ENCODE measurements around the gene EIF1.

Gene EIF1

DNA sequence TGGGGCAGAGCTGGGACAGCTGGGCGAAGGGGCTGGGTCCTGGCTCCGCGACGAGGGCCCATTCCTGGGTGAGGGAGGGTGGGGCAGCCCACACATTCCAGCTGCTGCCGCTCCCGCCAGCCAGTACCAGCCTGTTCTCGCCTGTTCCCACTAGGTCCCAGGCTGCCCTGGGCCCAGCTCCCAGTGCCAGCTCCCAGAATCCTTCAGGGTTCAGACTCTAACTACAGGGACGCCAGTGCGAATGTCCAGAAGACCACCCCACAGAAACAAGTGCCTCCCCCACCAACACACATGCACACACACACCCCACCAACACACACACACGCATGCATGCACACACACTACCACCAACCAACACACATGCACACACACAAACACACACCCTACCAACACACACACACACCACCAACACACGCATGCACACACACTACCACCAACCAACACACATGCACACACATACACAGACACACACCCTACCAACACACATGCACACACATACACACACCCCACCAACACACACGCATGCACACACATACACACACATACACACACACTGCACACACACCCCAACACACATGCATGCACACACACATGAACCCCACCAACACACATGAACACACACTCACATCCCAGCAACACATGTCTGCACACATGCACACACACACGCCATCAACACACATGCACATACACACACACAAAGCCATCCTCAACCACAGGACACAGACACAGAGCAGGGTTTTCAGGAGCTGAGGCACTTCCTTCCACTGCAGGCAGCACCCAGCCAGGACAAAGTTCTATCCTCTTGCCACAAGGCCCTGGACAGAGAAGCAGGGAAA lies 36.8 kb upstream of the EIF1 start:
- Histone ChIP-seq H3K4me3 (ENCODE audit: low read length) (no peak overlapping the region), H3F3A (ENCODE audit: control insufficient read depth, insufficient read depth) (0 out of 2 replicates have a peak, but pooled peaks cover 2% of the 10 kb centered on the region), H3K79me2 (ENCODE audit: control insufficient read depth, low read length) (no peaks in the 10 kb centered on the region), H3K27me3 (ENCODE audit: control insufficient read depth, low read length) (no peaks in the 10 kb centered on the region), H3K4me2 (ENCODE audit: low read length) (no peak overlapping the region), H4K20me1 (ENCODE audit: control insufficient read depth, insufficient read depth, low read depth, low read length) (no peaks in the 10 kb centered on the region), H3K4me1 (ENCODE audit: control insufficient read depth, low read length) (peaks cover 13% of the 10 kb centered on the region), H3K9me3 (ENCODE audit: control insufficient read depth, insufficient read depth, low read length) (no peaks in the 10 kb centered on the region), H3K9me2 (replicated peaks; ENCODE audit: control insufficient read depth, low read length) (no peaks in the 10 kb centered on the region), H3K36me3 (ENCODE audit: control insufficient read depth, low read length) (no peaks in the 10 kb centered on the region), H3K27ac (ENCODE audit: low read depth, low read length) (no peak overlapping the region)
- TF ChIP-seq EZH2phosphoT487 (IDR thresholded peaks at IDR 0.05; ENCODE audit: borderline replicate concordance, low read length) = no peak
- TF ChIP-seq CTCF (IDR thresholded peaks at IDR 0.05; ENCODE audit: low read depth, low read length, poor library complexity, severe bottlenecking) = no peak

DNA sequence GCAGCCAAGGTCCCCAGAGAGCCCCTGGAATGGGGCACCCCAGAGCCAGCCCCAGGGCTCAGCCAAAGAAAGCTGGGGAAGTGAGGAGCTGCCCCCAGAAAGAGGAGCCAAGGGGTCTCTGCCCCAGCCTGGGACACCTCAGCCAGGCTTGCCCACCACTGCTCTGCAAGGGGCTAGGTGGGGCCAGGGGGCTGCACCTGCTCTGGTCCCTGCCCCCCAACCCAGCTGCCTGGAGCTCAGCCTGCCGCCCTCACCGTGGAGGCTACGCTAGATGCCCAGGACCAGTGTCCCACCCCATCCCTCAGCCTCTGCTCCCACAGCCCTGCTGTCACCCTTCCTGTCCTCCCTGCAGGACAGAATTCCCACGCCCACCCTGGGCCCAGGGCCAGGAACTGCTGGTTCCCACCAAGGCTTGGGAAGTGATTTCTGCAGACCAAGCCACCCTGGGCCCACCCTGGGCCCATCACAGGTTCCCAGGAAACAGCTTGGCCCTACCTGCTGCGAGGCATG lies 36.2 kb upstream of the EIF1 start:
- no peak for TF ChIP-seq EZH2phosphoT487 (IDR thresholded peaks at IDR 0.05; ENCODE audit: borderline replicate concordance, low read length)
- TF ChIP-seq CTCF (IDR thresholded peaks at IDR 0.05; ENCODE audit: low read depth, low read length, poor library complexity, severe bottlenecking) = no peak
- no peaks in the 10 kb centered on the region for H4K20me1 ChIP-seq (ENCODE audit: control insufficient read depth, insufficient read depth, low read depth, low read length)
- H3K9me2 ChIP-seq (replicated peaks; ENCODE audit: control insufficient read depth, low read length) = no peaks in the 10 kb centered on the region
- no peak overlapping the region for H3K4me2 ChIP-seq (ENCODE audit: low read length)
- no peaks in the 10 kb centered on the region for H3K79me2 ChIP-seq (ENCODE audit: control insufficient read depth, low read length)
- no peak overlapping the region for H3K4me3 ChIP-seq (ENCODE audit: low read length)
- no peak overlapping the region for H3K27ac ChIP-seq (ENCODE audit: low read depth, low read length)
- H3K27me3 ChIP-seq (ENCODE audit: control insufficient read depth, low read length) = no peaks in the 10 kb centered on the region
- peaks cover 13% of the 10 kb centered on the region for H3K4me1 ChIP-seq (ENCODE audit: control insufficient read depth, low read length)
- no peaks in the 10 kb centered on the region for H3K36me3 ChIP-seq (ENCODE audit: control insufficient read depth, low read length)
- 0 out of 2 replicates have a peak, but pooled peaks cover 2% of the 10 kb centered on the region for H3F3A ChIP-seq (ENCODE audit: control insufficient read depth, insufficient read depth)
- H3K9me3 ChIP-seq (ENCODE audit: control insufficient read depth, insufficient read depth, low read length) = no peaks in the 10 kb centered on the region

- Histone ChIP-seq H3K4me2 (ENCODE audit: low read length) (no peak overlapping the region), H3K27ac (ENCODE audit: low read depth, low read length) (no peak overlapping the region), H3K9me3 (ENCODE audit: control insufficient read depth, insufficient read depth, low read length) (no peaks in the 10 kb centered on the region), H3K79me2 (ENCODE audit: control insufficient read depth, low read length) (no peaks in the 10 kb centered on the region), H4K20me1 (ENCODE audit: control insufficient read depth, insufficient read depth, low read depth, low read length) (no peaks in the 10 kb centered on the region), H3K36me3 (ENCODE audit: control insufficient read depth, low read length) (no peaks in the 10 kb centered on the region), H3K27me3 (ENCODE audit: control insufficient read depth, low read length) (no peaks in the 10 kb centered on the region), H3K4me1 (ENCODE audit: control insufficient read depth, low read length) (peaks cover 8% of the 10 kb centered on the region), H3F3A (ENCODE audit: control insufficient read depth, insufficient read depth) (0 out of 2 replicates have a peak, but pooled peaks cover under 1% of the 10 kb centered on the region), H3K4me3 (ENCODE audit: low read length) (no peak overlapping the region), H3K9me2 (replicated peaks; ENCODE audit: control insufficient read depth, low read length) (no peaks in the 10 kb centered on the region)
- no peak for TF ChIP-seq EZH2phosphoT487 (IDR thresholded peaks at IDR 0.05; ENCODE audit: borderline replicate concordance, low read length)
- no peak for TF ChIP-seq CTCF (IDR thresholded peaks at IDR 0.05; ENCODE audit: low read depth, low read length, poor library complexity, severe bottlenecking)
Measured at GRCh38 chr17:41653421-41653820, 35.3 kb upstream of the EIF1 start.
